Measurements from ENCODE around the gene MYO10. TPM values are rescaled to one million over a fixed set of nuclear protein-coding genes. Genes with fewer than 3 reads are reported as not detected.

The MYO10 gene
- total RNA-seq, 1 donor from 2014 or later, result 80.2 TPM

GRCh38 chr5:16663840-16664239 lies 272.2 kb downstream of the MYO10 start:
- no peak for TF ChIP-seq EZH2 (IDR thresholded peaks at IDR 0.05; ENCODE audit: insufficient read depth, low read length)
- TF ChIP-seq, protein P1, sequence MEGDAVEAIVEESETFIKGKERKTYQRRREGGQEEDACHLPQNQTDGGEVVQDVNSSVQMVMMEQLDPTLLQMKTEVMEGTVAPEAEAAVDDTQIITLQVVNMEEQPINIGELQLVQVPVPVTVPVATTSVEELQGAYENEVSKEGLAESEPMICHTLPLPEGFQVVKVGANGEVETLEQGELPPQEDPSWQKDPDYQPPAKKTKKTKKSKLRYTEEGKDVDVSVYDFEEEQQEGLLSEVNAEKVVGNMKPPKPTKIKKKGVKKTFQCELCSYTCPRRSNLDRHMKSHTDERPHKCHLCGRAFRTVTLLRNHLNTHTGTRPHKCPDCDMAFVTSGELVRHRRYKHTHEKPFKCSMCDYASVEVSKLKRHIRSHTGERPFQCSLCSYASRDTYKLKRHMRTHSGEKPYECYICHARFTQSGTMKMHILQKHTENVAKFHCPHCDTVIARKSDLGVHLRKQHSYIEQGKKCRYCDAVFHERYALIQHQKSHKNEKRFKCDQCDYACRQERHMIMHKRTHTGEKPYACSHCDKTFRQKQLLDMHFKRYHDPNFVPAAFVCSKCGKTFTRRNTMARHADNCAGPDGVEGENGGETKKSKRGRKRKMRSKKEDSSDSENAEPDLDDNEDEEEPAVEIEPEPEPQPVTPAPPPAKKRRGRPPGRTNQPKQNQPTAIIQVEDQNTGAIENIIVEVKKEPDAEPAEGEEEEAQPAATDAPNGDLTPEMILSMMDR (IDR thresholded peaks at IDR 0.05; ENCODE audit: insufficient read depth, low read depth, low read length), result no peak

GRCh38 chr5:16661713-16662112 lies 274.4 kb downstream of the MYO10 start:
- no peaks in the 10 kb centered on the region for H3K79me2 ChIP-seq (ENCODE audit: insufficient read depth, low read length)
- H3K9ac ChIP-seq (ENCODE audit: low read length), result no peak overlapping the region
- H3K4me1 ChIP-seq (ENCODE audit: insufficient read depth, low read length), result no peaks in the 10 kb centered on the region
- TF ChIP-seq EZH2 (IDR thresholded peaks at IDR 0.05; ENCODE audit: insufficient read depth, low read length), result no peak
- TF ChIP-seq, protein P1 (IDR thresholded peaks at IDR 0.05; ENCODE audit: insufficient read depth, low read depth, low read length), result no peak
- Mint-ChIP-seq H3K27ac (ENCODE audit: unreplicated experiment) (no peak overlapping the region), H3K4me3 (ENCODE audit: unreplicated experiment) (no peak overlapping the region), H3K4me1 (ENCODE audit: low read depth, unreplicated experiment) (no peaks in the 10 kb centered on the region), H3K9me3 (ENCODE audit: unreplicated experiment) (no peaks in the 10 kb centered on the region), H3K36me3 (ENCODE audit: low read depth, unreplicated experiment) (peaks cover 5% of the 10 kb centered on the region), H3K27me3 (ENCODE audit: low read depth, unreplicated experiment) (no peaks in the 10 kb centered on the region)
- H2AFZ ChIP-seq (ENCODE audit: low read depth, low read length), result no peak overlapping the region
- DNase-seq (ENCODE audit: low read depth) (no peak), FAIRE-seq (no peak)
- no peak overlapping the region for H3K4me3 ChIP-seq (ENCODE audit: insufficient read depth, low read depth, low read length)
- no peak overlapping the region for H3K27ac ChIP-seq (ENCODE audit: low read depth, low read length)
- peaks cover 19% of the 10 kb centered on the region for H4K20me1 ChIP-seq (ENCODE audit: insufficient read depth, low read length)
- no peaks in the 10 kb centered on the region for H3K9me3 ChIP-seq (ENCODE audit: insufficient read depth, low read depth, low read length)
- H3K27me3 ChIP-seq (ENCODE audit: insufficient read depth, low read length), result no peaks in the 10 kb centered on the region
- H3K4me2 ChIP-seq (ENCODE audit: low read length), result no peak overlapping the region
- peaks cover 9% of the 10 kb centered on the region for H3K36me3 ChIP-seq (ENCODE audit: insufficient read depth, low read length)

More at GRCh38 chr5:16663840-16664239, 272.2 kb downstream of the MYO10 start:
- Histone ChIP-seq H3K4me3 (ENCODE audit: insufficient read depth, low read depth, low read length) (no peak overlapping the region), H3K9me3 (ENCODE audit: insufficient read depth, low read depth, low read length) (no peaks in the 10 kb centered on the region), H3K4me2 (ENCODE audit: low read length) (no peak overlapping the region), H3K9ac (ENCODE audit: low read length) (no peak overlapping the region), H4K20me1 (ENCODE audit: insufficient read depth, low read length) (peaks cover 31% of the 10 kb centered on the region), H3K27me3 (ENCODE audit: insufficient read depth, low read length) (no peaks in the 10 kb centered on the region), H2AFZ (ENCODE audit: low read depth, low read length) (no peak overlapping the region), H3K79me2 (ENCODE audit: insufficient read depth, low read length) (no peaks in the 10 kb centered on the region), H3K36me3 (ENCODE audit: insufficient read depth, low read length) (peaks cover 29% of the 10 kb centered on the region), H3K27ac (ENCODE audit: low read depth, low read length) (no peak overlapping the region), H3K4me1 (ENCODE audit: insufficient read depth, low read length) (no peaks in the 10 kb centered on the region)
- H3K27me3 Mint-ChIP-seq (ENCODE audit: low read depth, unreplicated experiment), result no peaks in the 10 kb centered on the region
- FAIRE-seq (no peak), DNase-seq (ENCODE audit: low read depth) (no peak)
- H3K4me1 Mint-ChIP-seq (ENCODE audit: low read depth, unreplicated experiment), result no peaks in the 10 kb centered on the region
- H3K36me3 Mint-ChIP-seq (ENCODE audit: low read depth, unreplicated experiment), result peaks cover 11% of the 10 kb centered on the region
- H3K4me3 Mint-ChIP-seq (ENCODE audit: unreplicated experiment), result no peak overlapping the region
- no peak overlapping the region for H3K27ac Mint-ChIP-seq (ENCODE audit: unreplicated experiment)
- H3K9me3 Mint-ChIP-seq (ENCODE audit: unreplicated experiment), result no peaks in the 10 kb centered on the region

GRCh38 chr5:16660982-16661381 lies 275.1 kb downstream of the MYO10 start:
- Histone ChIP-seq H2AFZ (ENCODE audit: low read depth, low read length) (no peak overlapping the region), H4K20me1 (ENCODE audit: insufficient read depth, low read length) (peaks cover 12% of the 10 kb centered on the region), H3K27ac (ENCODE audit: low read depth, low read length) (no peak overlapping the region), H3K27me3 (ENCODE audit: insufficient read depth, low read length) (no peaks in the 10 kb centered on the region), H3K79me2 (ENCODE audit: insufficient read depth, low read length) (no peaks in the 10 kb centered on the region), H3K4me2 (ENCODE audit: low read length) (no peak overlapping the region), H3K9me3 (ENCODE audit: insufficient read depth, low read depth, low read length) (no peaks in the 10 kb centered on the region), H3K4me1 (ENCODE audit: insufficient read depth, low read length) (no peaks in the 10 kb centered on the region), H3K4me3 (ENCODE audit: insufficient read depth, low read depth, low read length) (no peak overlapping the region), H3K36me3 (ENCODE audit: insufficient read depth, low read length) (peaks cover 6% of the 10 kb centered on the region), H3K9ac (ENCODE audit: low read length) (no peak overlapping the region)
- no peak overlapping the region for H3K27ac Mint-ChIP-seq (ENCODE audit: unreplicated experiment)
- FAIRE-seq (no peak), DNase-seq (ENCODE audit: low read depth) (no peak)
- no peaks in the 10 kb centered on the region for H3K9me3 Mint-ChIP-seq (ENCODE audit: unreplicated experiment)
- H3K4me1 Mint-ChIP-seq (ENCODE audit: low read depth, unreplicated experiment), result no peaks in the 10 kb centered on the region
- peaks cover 2% of the 10 kb centered on the region for H3K36me3 Mint-ChIP-seq (ENCODE audit: low read depth, unreplicated experiment)
- H3K27me3 Mint-ChIP-seq (ENCODE audit: low read depth, unreplicated experiment), result no peaks in the 10 kb centered on the region
- H3K4me3 Mint-ChIP-seq (ENCODE audit: unreplicated experiment), result no peak overlapping the region
- no peak for TF ChIP-seq EZH2 (IDR thresholded peaks at IDR 0.05; ENCODE audit: insufficient read depth, low read length)
- TF ChIP-seq, protein P1 (IDR thresholded peaks at IDR 0.05; ENCODE audit: insufficient read depth, low read depth, low read length), result no peak
